GM12878 (cell line): Measurements from ENCODE around the gene PDGFD. TPM values are rescaled to one million over a fixed set of nuclear protein-coding genes. Genes with fewer than 3 reads are reported as not detected.

ENCODE experiments used
- ATAC-seq: fragments of 200-7000 bp; cut with Tn5 transposase; 3 replicates; pipeline ENCODE4 v1.9.1; 2020; ENCODE audit warnings: mild to moderate bottlenecking, moderate library complexity
- BruUV-seq: library from RNA; stranded (reverse); fragments of 400-500 nt; replicated peaks from 2 replicates; lab custom pipeline; 2021; lab: Mats Ljungman, UMichigan
- CTCF ChIA-PET: fragments of 300-600 bp; sonication (Branson Sonifier 250); formaldehyde crosslinking; extraction: SDS; loops from one replicate; lab custom pipeline; 2021; ENCODE audit warnings: inconsistent platforms; lab: Yijun Ruan, JAX
- POLR2A ChIA-PET: fragments of 350-600 bp; formaldehyde crosslinking; extraction: SDS; loops from one replicate; lab custom pipeline; 2021; ENCODE audit warnings: inconsistent platforms; lab: Charles Lee
- RAD21 ChIA-PET: fragments of 300-600 bp; sonication (Branson Sonifier 250); formaldehyde crosslinking; loops from one replicate; lab custom pipeline; 2023; ENCODE audit warnings: antibody characterized with exemption; ENCODE audit not compliant: unreplicated experiment; lab: Charles Lee
- SMC1A ChIA-PET: fragments of 300-600 bp; sonication (Branson Sonifier 250); formaldehyde crosslinking; loops from one replicate; lab custom pipeline; 2023; ENCODE audit not compliant: unreplicated experiment, uncharacterized antibody; lab: Charles Lee
- DNase-seq: peaks from one replicate; pipeline ENCODE4 v3.0.0-alpha.2; 2011; ENCODE audit warnings: low read depth, low spot score
- FAIRE-seq: peaks from 3 replicates; lab custom pipeline; 2011; peaks lifted over from hg19 to GRCh38; lab: Jason Lieb, UNC
- H2AFZ ChIP-seq: 2 replicates; pipeline ENCODE4 v1.6.0; 2011; ENCODE audit warnings: low read depth, low read length, control low read depth; ENCODE audit not compliant: control insufficient read depth
- H3K27ac ChIP-seq: 2 replicates; pipeline ENCODE4 v1.5.1; 2011; ENCODE audit warnings: control low read depth; ENCODE audit not compliant: control insufficient read depth, insufficient read depth
- H3K27me3 ChIP-seq, 2 experiments: replicated peaks in 1 of 2; 2 replicates each; pipeline versions ENCODE4 v1.6.0 to v1.6.1; 2011; ENCODE audit warnings: low read length in 1 of 2; ENCODE audit not compliant: control insufficient read depth in 2 of 2, insufficient read depth in 2 of 2
- H3K36me3 ChIP-seq, 2 experiments: 2 replicates each; pipeline ENCODE4 v1.5.1; 2011; ENCODE audit warnings: low read length in 1 of 2; ENCODE audit not compliant: control insufficient read depth in 2 of 2, insufficient read depth in 2 of 2
- H3K4me1 ChIP-seq: 2 replicates; pipeline ENCODE4 v1.6.1; 2011; ENCODE audit warnings: mild to moderate bottlenecking, low read length, moderate library complexity, mixed read lengths; ENCODE audit not compliant: control insufficient read depth, insufficient read depth
- H3K4me2 ChIP-seq: 2 replicates; pipeline ENCODE4 v1.6.0; 2011; ENCODE audit warnings: control low read depth; ENCODE audit not compliant: control insufficient read depth, insufficient read depth
- H3K4me3 ChIP-seq: fragments of 200-600 bp; sonication (generic); 2 replicates; pipeline ENCODE4 v1.5.1; 2016
- H3K79me2 ChIP-seq: 2 replicates; pipeline ENCODE4 v1.6.0; 2011; ENCODE audit warnings: low read length; ENCODE audit not compliant: control insufficient read depth, insufficient read depth
- H3K9ac ChIP-seq: 2 replicates; pipeline ENCODE4 v1.8.0; 2011; ENCODE audit warnings: low read length, control low read depth, mixed read lengths; ENCODE audit not compliant: control insufficient read depth, insufficient read depth
- H3K9me3 ChIP-seq: replicated peaks from 3 replicates; pipeline ENCODE4 v1.5.1; 2011; ENCODE audit warnings: mild to moderate bottlenecking, low read length; ENCODE audit not compliant: control insufficient read depth, insufficient read depth
- H4K20me1 ChIP-seq: 2 replicates; pipeline ENCODE4 v1.6.0; 2011; ENCODE audit not compliant: control insufficient read depth, insufficient read depth
- ESRRA ChIP-seq: IDR thresholded peaks from 2 replicates; pipeline ENCODE4 v1.6.1; 2012; ENCODE audit warnings: mild to moderate bottlenecking, low read length, improper control_type of control experiment
- HCFC1 ChIP-seq: fragments of 150-350 bp; IDR thresholded peaks from 2 replicates; pipeline ENCODE4 v1.6.1; 2014; ENCODE audit warnings: low read length
- HDAC6 ChIP-seq: fragments of 200-600 bp; sonication (generic); IDR thresholded peaks from one replicate; pipeline ENCODE4 v1.8.0; 2017; ENCODE audit warnings: antibody characterized with exemption; ENCODE audit not compliant: unreplicated experiment
- POLR2AphosphoS5 ChIP-seq: IDR thresholded peaks from 2 replicates; pipeline ENCODE4 v1.6.1; 2011; ENCODE audit warnings: mild to moderate bottlenecking, low read length, inconsistent platforms
- SIN3A ChIP-seq: IDR thresholded peaks from 2 replicates; pipeline ENCODE4 v1.6.1; 2012; ENCODE audit warnings: low read depth, low read length, improper control_type of control experiment
- SUPT20H ChIP-seq: IDR thresholded peaks from 2 replicates; pipeline ENCODE4 v1.6.1; 2011; ENCODE audit warnings: low read depth, mild to moderate bottlenecking, low read length, moderate library complexity, borderline replicate concordance; ENCODE audit not compliant: control insufficient read depth
- TARDBP ChIP-seq: IDR thresholded peaks from 2 replicates; pipeline ENCODE4 v1.6.1; 2016; ENCODE audit warnings: borderline replicate concordance
- USF1 ChIP-seq: IDR thresholded peaks from 2 replicates; pipeline ENCODE4 v1.6.1; 2011; ENCODE audit warnings: borderline replicate concordance, low read depth, mild to moderate bottlenecking, moderate library complexity, mixed read lengths, low read length; ENCODE audit not compliant: insufficient read depth; ENCODE audit errors: extremely low read length
- ZBTB40 ChIP-seq: fragments of 450-650 bp; IDR thresholded peaks from 2 replicates; pipeline ENCODE4 v1.6.1; 2016; ENCODE audit warnings: mild to moderate bottlenecking, moderate library complexity, borderline replicate concordance
- WGBS: methylation state at CpG from one replicate; pipeline ENCODE4 v1.1.6; 2016; ENCODE audit warnings: low lambda C conversion rate; ENCODE audit not compliant: insufficient replicate concordance, insufficient coverage; ENCODE audit errors: missing lambda C conversion rate; 5-methylcytosine and 5-hydroxymethylcytosine counted together
- in situ Hi-C: fragments of 300-500 bp; cut with MboI; formaldehyde crosslinking; loops from 9 replicates; pipeline ENCODE4 v1.14.3; 2018; ENCODE audit warnings: mixed read lengths
- intact Hi-C: fragments of 100-400 bp; cut with micrococcal nuclease; formaldehyde crosslinking; loops from one replicate; pipeline ENCODE4 v1.14.2; 2022; ENCODE audit not compliant: unreplicated experiment
- polyA plus RNA-seq, 11 experiments: library from polyadenylated mRNA; depleted of rRNA in 4 of 11; unstranded in 6 of 11; stranded (reverse) in 5 of 11; fragments of >200 nt; fragmentation: Nextera tagmentation in 4 of 11; fragmentation: Illumina TruSeq in 1 of 11; extraction: Ambion mirVana in 4 of 11; extraction: Trizol in 1 of 11; gene quantifications; 1 replicate in 1 of 11; 2 replicates in 10 of 11; pipeline versions ENCODE4 v1.2.1 to v1.2.3, GENCODE V29; 2011 to 2016; ENCODE audit warnings: inconsistent platforms in 2 of 11, missing spikeins in 2 of 11, low read depth in 1 of 11
- total RNA-seq, 4 experiments: library from RNA; depleted of rRNA in 3 of 4; stranded (reverse); fragments of >200 nt in 3 of 4; fragmentation: Illumina TruSeq in 1 of 4; extraction: Trizol in 1 of 4; gene quantifications; 2 replicates each; pipeline versions ENCODE4 v1.2.1 to v1.2.3, GENCODE V29; 2013 to 2021
- TF ChIP-seq, protein P1 (sequence below): fragments of 450-650 bp; IDR thresholded peaks from 2 replicates; pipeline ENCODE4 v1.6.1; 2017; ENCODE audit warnings: mild to moderate bottlenecking, moderate library complexity
- TF ChIP-seq, protein P2 (sequence below): fragments of 450-650 bp; formaldehyde crosslinking; IDR thresholded peaks from 2 replicates; pipeline ENCODE4 v1.5.0; 2022; ENCODE audit warnings: mild to moderate bottlenecking, missing genetic modification characterization

Gene PDGFD
- total and polyA plus RNA-seq, 10 of the 15 experiments (the other 5 are each of a cell fraction or from before 2014, with no cell fraction given): 0.05 to 0.13 TPM; not detected in 8

- Histone ChIP-seq H3K79me2 (no peaks in the 10 kb centered on the region), H3K9me3 (no peaks in the 10 kb centered on the region), H3K4me3 (no peak overlapping the region), H3K27ac (no peak overlapping the region), H3K4me1 (no peaks in the 10 kb centered on the region), H3K9ac (no peak overlapping the region), H4K20me1 (no peaks in the 10 kb centered on the region), H3K4me2 (no peak overlapping the region), H3K36me3 (no peaks in the 10 kb centered on the region), H2AFZ (no peak overlapping the region), H3K27me3 (peaks cover 0 to 3% of the 10 kb centered on the region in 2 experiments; a peak in 1 of 4 replicates)
- RAD21 ChIA-PET: no interaction called here
- in situ Hi-C loops: no loop called here
- intact Hi-C loops: no loop called here
- FAIRE-seq (no peak), ATAC-seq (no peak), DNase-seq (no peak)
- no TSS peak for BruUV-seq
- SMC1A ChIA-PET: no interaction called here
- POLR2A ChIA-PET: no interaction called here
- WGBS: 50% methylated on average over 1 of the region's 1 CpG
- CTCF ChIA-PET: no interaction called here
- TF ChIP-seq POLR2AphosphoS5 (no peak), SIN3A (no peak), ESRRA (no peak), USF1 (no peak), ZBTB40 (no peak), HDAC6 (no peak), TARDBP (no peak), SUPT20H (no peak), HCFC1 (no peak)
- TF ChIP-seq, protein P1, sequence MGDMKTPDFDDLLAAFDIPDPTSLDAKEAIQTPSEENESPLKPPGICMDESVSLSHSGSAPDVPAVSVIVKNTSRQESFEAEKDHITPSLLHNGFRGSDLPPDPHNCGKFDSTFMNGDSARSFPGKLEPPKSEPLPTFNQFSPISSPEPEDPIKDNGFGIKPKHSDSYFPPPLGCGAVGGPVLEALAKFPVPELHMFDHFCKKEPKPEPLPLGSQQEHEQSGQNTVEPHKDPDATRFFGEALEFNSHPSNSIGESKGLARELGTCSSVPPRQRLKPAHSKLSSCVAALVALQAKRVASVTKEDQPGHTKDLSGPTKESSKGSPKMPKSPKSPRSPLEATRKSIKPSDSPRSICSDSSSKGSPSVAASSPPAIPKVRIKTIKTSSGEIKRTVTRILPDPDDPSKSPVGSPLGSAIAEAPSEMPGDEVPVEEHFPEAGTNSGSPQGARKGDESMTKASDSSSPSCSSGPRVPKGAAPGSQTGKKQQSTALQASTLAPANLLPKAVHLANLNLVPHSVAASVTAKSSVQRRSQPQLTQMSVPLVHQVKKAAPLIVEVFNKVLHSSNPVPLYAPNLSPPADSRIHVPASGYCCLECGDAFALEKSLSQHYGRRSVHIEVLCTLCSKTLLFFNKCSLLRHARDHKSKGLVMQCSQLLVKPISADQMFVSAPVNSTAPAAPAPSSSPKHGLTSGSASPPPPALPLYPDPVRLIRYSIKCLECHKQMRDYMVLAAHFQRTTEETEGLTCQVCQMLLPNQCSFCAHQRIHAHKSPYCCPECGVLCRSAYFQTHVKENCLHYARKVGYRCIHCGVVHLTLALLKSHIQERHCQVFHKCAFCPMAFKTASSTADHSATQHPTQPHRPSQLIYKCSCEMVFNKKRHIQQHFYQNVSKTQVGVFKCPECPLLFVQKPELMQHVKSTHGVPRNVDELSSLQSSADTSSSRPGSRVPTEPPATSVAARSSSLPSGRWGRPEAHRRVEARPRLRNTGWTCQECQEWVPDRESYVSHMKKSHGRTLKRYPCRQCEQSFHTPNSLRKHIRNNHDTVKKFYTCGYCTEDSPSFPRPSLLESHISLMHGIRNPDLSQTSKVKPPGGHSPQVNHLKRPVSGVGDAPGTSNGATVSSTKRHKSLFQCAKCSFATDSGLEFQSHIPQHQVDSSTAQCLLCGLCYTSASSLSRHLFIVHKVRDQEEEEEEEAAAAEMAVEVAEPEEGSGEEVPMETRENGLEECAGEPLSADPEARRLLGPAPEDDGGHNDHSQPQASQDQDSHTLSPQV: no peak
- TF ChIP-seq, protein P2, sequence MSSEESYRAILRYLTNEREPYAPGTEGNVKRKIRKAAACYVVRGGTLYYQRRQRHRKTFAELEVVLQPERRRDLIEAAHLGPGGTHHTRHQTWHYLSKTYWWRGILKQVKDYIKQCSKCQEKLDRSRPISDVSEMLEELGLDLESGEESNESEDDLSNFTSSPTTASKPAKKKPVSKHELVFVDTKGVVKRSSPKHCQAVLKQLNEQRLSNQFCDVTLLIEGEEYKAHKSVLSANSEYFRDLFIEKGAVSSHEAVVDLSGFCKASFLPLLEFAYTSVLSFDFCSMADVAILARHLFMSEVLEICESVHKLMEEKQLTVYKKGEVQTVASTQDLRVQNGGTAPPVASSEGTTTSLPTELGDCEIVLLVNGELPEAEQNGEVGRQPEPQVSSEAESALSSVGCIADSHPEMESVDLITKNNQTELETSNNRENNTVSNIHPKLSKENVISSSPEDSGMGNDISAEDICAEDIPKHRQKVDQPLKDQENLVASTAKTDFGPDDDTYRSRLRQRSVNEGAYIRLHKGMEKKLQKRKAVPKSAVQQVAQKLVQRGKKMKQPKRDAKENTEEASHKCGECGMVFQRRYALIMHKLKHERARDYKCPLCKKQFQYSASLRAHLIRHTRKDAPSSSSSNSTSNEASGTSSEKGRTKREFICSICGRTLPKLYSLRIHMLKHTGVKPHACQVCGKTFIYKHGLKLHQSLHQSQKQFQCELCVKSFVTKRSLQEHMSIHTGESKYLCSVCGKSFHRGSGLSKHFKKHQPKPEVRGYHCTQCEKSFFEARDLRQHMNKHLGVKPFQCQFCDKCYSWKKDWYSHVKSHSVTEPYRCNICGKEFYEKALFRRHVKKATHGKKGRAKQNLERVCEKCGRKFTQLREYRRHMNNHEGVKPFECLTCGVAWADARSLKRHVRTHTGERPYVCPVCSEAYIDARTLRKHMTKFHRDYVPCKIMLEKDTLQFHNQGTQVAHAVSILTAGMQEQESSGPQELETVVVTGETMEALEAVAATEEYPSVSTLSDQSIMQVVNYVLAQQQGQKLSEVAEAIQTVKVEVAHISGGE (CRISPR knock-in tag): no peak
These were observed 108.4 kb downstream of the PDGFD start for GRCh38 chr11:104055596-104055995.
